OCI-LY1 (cell line): ENCODE measurements around the gene PDGFD.

Experiments
- EZH2 ChIP-seq: fragments of 200-600 bp; sonication (generic), shearing (Covaris generic); IDR thresholded peaks from 2 replicates; pipeline ENCODE4 v1.8.0; 2017; ENCODE audit warnings: borderline replicate concordance, mixed run types, mild to moderate bottlenecking, antibody characterized with exemption, low read length, moderate library complexity, mixed read lengths
- TF ChIP-seq, protein P1 (sequence below): fragments of 200-600 bp; sonication (generic), shearing (Covaris generic); IDR thresholded peaks from 2 replicates; pipeline ENCODE4 v1.5.1; 2017; ENCODE audit warnings: mild to moderate bottlenecking, antibody characterized with exemption, low read length, moderate library complexity, mixed read lengths

DNA sequence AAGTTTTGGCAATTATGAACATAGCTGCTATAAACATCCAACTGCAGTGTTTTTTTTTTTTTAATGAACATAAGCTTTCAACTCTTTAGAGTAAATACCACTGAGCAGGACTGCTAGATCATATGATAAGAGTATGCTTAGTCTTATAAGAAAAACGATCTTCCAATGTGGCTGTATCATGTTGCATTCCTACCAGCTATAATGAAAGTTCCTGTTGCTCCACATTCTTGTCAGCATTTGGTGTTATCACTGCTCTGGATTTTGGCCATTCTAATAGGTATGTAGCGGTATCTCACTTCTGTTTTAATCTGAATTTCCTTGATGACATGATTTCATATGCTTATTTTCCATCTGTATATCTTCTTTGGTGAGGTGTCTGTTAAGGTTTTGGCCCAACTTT is 50.4 kb downstream of the PDGFD start:
- TF ChIP-seq, protein P1, sequence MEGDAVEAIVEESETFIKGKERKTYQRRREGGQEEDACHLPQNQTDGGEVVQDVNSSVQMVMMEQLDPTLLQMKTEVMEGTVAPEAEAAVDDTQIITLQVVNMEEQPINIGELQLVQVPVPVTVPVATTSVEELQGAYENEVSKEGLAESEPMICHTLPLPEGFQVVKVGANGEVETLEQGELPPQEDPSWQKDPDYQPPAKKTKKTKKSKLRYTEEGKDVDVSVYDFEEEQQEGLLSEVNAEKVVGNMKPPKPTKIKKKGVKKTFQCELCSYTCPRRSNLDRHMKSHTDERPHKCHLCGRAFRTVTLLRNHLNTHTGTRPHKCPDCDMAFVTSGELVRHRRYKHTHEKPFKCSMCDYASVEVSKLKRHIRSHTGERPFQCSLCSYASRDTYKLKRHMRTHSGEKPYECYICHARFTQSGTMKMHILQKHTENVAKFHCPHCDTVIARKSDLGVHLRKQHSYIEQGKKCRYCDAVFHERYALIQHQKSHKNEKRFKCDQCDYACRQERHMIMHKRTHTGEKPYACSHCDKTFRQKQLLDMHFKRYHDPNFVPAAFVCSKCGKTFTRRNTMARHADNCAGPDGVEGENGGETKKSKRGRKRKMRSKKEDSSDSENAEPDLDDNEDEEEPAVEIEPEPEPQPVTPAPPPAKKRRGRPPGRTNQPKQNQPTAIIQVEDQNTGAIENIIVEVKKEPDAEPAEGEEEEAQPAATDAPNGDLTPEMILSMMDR = no peak
- TF ChIP-seq EZH2 = no peak
